ENCODE measurements around the gene UGT1A10.

DNA sequence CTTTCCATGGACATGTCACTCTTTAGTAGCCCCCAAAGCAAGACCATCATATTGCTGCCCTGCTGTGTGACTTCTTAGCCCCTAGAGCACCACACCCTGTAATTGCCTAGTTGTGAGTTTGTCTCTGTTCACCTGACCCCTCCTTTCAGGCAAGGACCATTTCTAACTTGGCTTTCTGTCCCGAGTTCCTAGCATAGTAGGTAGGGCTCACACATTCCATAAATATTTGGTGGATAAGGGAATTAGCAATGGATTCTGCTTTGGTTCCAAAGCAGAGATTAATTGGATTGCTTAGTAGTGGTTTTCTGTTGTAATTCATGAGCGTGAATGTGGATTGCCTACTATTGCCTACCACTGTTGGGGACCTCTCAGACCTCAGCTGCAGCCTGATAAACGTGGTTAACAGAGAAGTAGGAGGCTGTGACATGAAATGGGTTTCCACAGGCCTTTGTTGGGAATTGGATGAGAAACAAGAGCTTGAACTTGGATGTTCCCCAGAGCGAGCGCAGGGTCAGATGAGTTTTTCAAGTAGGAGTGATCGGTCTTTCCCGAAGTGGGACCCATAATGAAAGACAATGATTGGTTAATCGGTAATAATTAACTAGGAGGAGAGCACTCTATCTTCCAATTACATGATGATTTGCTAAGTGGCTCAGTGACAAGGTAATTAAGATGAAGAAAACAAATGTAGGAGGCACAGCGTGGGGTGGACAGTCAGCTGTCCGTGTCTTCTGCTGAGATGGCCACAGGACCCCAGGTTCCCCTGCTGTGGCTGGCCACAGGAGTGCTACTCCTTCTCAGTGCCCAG, 110.4 kb downstream of the UGT1A10 start:
- TF ChIP-seq, protein P1, sequence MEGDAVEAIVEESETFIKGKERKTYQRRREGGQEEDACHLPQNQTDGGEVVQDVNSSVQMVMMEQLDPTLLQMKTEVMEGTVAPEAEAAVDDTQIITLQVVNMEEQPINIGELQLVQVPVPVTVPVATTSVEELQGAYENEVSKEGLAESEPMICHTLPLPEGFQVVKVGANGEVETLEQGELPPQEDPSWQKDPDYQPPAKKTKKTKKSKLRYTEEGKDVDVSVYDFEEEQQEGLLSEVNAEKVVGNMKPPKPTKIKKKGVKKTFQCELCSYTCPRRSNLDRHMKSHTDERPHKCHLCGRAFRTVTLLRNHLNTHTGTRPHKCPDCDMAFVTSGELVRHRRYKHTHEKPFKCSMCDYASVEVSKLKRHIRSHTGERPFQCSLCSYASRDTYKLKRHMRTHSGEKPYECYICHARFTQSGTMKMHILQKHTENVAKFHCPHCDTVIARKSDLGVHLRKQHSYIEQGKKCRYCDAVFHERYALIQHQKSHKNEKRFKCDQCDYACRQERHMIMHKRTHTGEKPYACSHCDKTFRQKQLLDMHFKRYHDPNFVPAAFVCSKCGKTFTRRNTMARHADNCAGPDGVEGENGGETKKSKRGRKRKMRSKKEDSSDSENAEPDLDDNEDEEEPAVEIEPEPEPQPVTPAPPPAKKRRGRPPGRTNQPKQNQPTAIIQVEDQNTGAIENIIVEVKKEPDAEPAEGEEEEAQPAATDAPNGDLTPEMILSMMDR (IDR thresholded peaks at IDR 0.05; ENCODE audit: low read depth, low read length) = no peak
- TF ChIP-seq, protein P2, sequence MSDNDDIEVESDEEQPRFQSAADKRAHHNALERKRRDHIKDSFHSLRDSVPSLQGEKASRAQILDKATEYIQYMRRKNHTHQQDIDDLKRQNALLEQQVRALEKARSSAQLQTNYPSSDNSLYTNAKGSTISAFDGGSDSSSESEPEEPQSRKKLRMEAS (IDR thresholded peaks at IDR 0.05; ENCODE audit: low read depth, low read length) = no peak
- TF ChIP-seq POLR2A (IDR thresholded peaks at IDR 0.05; ENCODE audit: extremely low read depth, insufficient read length) = no peak
